Nephron progenitor cell (in vitro differentiated cells): ENCODE measurements around the gene ST6GALNAC2.

ENCODE experiments used
- DNase-seq: peaks from one replicate; pipeline ENCODE4 v3.0.0; 2021
- H3K27ac Mint-ChIP-seq: 2 replicates; pipeline ENCODE4 v1.8.0; 2021; ENCODE audit warnings: mild to moderate bottlenecking, moderate library complexity, mixed read lengths
- H3K27me3 Mint-ChIP-seq: 2 replicates; pipeline ENCODE4 v1.8.0; 2021; ENCODE audit warnings: mild to moderate bottlenecking, low read depth, mixed read lengths; ENCODE audit not compliant: poor library complexity
- H3K36me3 Mint-ChIP-seq: 2 replicates; pipeline ENCODE4 v1.8.0; 2021; ENCODE audit warnings: low read depth, mixed read lengths
- H3K4me1 Mint-ChIP-seq: 2 replicates; pipeline ENCODE4 v1.8.0; 2021; ENCODE audit warnings: mixed read lengths
- H3K4me3 Mint-ChIP-seq: 2 replicates; pipeline ENCODE4 v1.8.0; 2021; ENCODE audit warnings: mild to moderate bottlenecking, moderate library complexity, mixed read lengths
- H3K9me3 Mint-ChIP-seq: 2 replicates; pipeline ENCODE4 v1.8.0; 2021; ENCODE audit warnings: mild to moderate bottlenecking, moderate library complexity, mixed read lengths
- CTCF ChIP-seq: fragments of 200-600 bp; sonication (generic); IDR thresholded peaks from 2 replicates; pipeline ENCODE4 v1.5.0; 2021; ENCODE audit warnings: antibody characterized with exemption

Gene ST6GALNAC2

GRCh38 chr17:76593959-76594358, 8.3 kb upstream of the ST6GALNAC2 start:
- no peak for TF ChIP-seq CTCF
- Mint-ChIP-seq H3K27ac (no peak overlapping the region), H3K4me3 (no peak overlapping the region), H3K36me3 (no peaks in the 10 kb centered on the region), H3K9me3 (peaks cover 7% of the 10 kb centered on the region), H3K4me1 (peaks cover 42% of the 10 kb centered on the region), H3K27me3 (peaks cover 39% of the 10 kb centered on the region)
- DNase-seq, result no peak

GRCh38 chr17:76593384-76593826, 7.7 kb upstream of the ST6GALNAC2 start:
- no peak for DNase-seq
- Mint-ChIP-seq H3K36me3 (peaks cover 4% of the 10 kb centered on the region), H3K27me3 (peaks cover 41% of the 10 kb centered on the region), H3K9me3 (peaks cover 11% of the 10 kb centered on the region), H3K4me3 (no peak overlapping the region), H3K27ac (peak overlapping the region; percentile 34), H3K4me1 (peaks cover 41% of the 10 kb centered on the region)
- TF ChIP-seq CTCF, result no peak

GRCh38 chr17:76588182-76588581, 2.5 kb upstream of the ST6GALNAC2 start:
- Mint-ChIP-seq H3K4me3 (peak overlapping the region; percentile 28), H3K9me3 (peaks cover 15% of the 10 kb centered on the region), H3K27me3 (peaks cover 74% of the 10 kb centered on the region), H3K27ac (no peak overlapping the region), H3K36me3 (peaks cover 5% of the 10 kb centered on the region), H3K4me1 (peaks cover 33% of the 10 kb centered on the region)
- DNase-seq, result no peak
- TF ChIP-seq CTCF, result no peak

GRCh38 chr17:76586741-76587487, 1.3 kb upstream of the ST6GALNAC2 start:
- Mint-ChIP-seq H3K4me3 (peak overlapping the region; percentile 40), H3K27me3 (peaks cover 84% of the 10 kb centered on the region), H3K9me3 (peaks cover 15% of the 10 kb centered on the region), H3K36me3 (peaks cover 5% of the 10 kb centered on the region), H3K4me1 (peaks cover 32% of the 10 kb centered on the region), H3K27ac (no peak overlapping the region)
- TF ChIP-seq CTCF, result no peak
- peak; percentile 43 for DNase-seq

GRCh38 chr17:76585033-76585648, 519 bp downstream of the ST6GALNAC2 start:
- Mint-ChIP-seq H3K27me3 (peaks cover 91% of the 10 kb centered on the region), H3K36me3 (peaks cover 5% of the 10 kb centered on the region), H3K27ac (no peak overlapping the region), H3K4me3 (peak overlapping the region; percentile 72), H3K4me1 (peaks cover 44% of the 10 kb centered on the region), H3K9me3 (peaks cover 15% of the 10 kb centered on the region)
- TF ChIP-seq CTCF, result no peak
- peak; percentile 56 for DNase-seq
